ENCODE results near the gene MSMP.

The MSMP gene

DNA sequence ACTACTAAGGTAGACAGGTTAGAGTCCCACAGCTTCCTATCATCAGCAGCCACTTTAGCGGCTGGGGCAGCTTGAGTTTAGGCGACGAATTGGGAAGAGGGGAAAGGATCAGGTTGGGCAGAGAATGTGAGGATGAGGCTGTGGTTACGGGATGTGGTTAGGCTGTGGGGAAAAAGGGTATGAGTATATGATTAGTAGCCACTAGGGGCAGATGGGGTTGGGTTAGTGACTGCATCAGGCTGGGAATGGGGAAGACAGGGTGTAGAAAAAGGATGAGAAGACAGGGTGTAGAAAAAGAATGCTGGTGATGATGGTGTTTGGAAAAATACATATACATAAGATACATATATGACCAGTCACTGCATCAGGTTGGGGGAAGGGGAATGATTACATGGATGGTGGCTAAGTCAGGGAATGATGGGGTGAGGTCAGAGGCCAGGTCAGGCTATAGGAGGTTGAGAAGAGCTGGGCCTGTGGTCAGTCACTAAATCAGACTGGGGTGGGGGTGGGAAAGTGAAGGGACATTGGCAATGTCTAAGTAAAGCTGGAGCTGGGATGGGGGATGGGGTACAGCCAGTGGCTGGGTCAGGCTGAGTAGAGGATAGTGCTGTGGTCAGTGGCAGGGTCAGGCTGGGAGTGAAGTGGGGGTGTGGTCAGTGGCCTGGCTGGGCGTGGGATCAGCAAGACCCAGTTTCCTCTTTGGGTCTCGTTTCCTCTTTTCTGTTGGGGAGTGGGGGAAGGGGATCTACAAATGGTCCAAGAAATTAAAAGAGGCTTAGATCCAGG, 24.2 kb downstream of the MSMP start:
- Histone ChIP-seq H3K4me1 (ENCODE audit: control insufficient read depth, insufficient read depth, low read length) (peaks cover 71% of the 10 kb centered on the region), H3K36me3 (ENCODE audit: control insufficient read depth, insufficient read depth, low read length, severe bottlenecking) (peaks cover 15% of the 10 kb centered on the region), H3K9ac (ENCODE audit: low read length) (peak overlapping the region; percentile 99), H3K4me3 (ENCODE audit: low read length) (peak overlapping the region; percentile 97), H3K27me3 (replicated peaks; ENCODE audit: control insufficient read depth, insufficient read depth, low read length) (no peaks in the 10 kb centered on the region), H3K9me3 (ENCODE audit: control insufficient read depth, low read length) (no peaks in the 10 kb centered on the region)
- DNase-seq (ENCODE audit: low read depth), result peak; percentile 90

DNA sequence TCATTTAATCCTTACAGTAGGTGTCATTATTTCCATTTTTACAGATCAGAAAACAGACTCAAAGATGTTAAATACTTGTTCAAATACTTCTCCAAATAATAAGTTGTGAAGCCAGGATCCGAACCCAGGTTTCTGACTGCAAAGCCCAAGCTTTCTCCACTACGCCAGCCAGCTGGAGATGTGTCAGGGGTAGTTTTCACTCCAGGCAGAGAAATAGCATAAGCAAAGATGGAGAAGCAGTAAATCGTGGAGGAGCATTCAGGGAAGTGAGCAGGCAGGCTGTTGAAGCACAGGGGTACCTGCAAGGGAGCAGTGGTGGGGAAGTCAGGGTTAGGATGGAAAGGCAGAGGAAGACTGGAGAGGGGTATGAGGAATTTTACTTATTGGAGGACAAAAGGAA, 25.0 kb downstream of the MSMP start:
- Histone ChIP-seq H3K36me3 (ENCODE audit: control insufficient read depth, insufficient read depth, low read length, severe bottlenecking) (peaks cover 16% of the 10 kb centered on the region), H3K9me3 (ENCODE audit: control insufficient read depth, low read length) (no peaks in the 10 kb centered on the region), H3K9ac (ENCODE audit: low read length) (peak overlapping the region; percentile 99), H3K4me1 (ENCODE audit: control insufficient read depth, insufficient read depth, low read length) (peaks cover 66% of the 10 kb centered on the region), H3K4me3 (ENCODE audit: low read length) (peak overlapping the region; percentile 97), H3K27me3 (replicated peaks; ENCODE audit: control insufficient read depth, insufficient read depth, low read length) (no peaks in the 10 kb centered on the region)
- DNase-seq (ENCODE audit: low read depth), result no peak

GRCh38 chr9:35728041-35728971, 25.8 kb downstream of the MSMP start:
- Histone ChIP-seq H3K36me3 (ENCODE audit: control insufficient read depth, insufficient read depth, low read length, severe bottlenecking) (peaks cover 24% of the 10 kb centered on the region), H3K9me3 (ENCODE audit: control insufficient read depth, low read length) (no peaks in the 10 kb centered on the region), H3K4me1 (ENCODE audit: control insufficient read depth, insufficient read depth, low read length) (peaks cover 58% of the 10 kb centered on the region), H3K9ac (ENCODE audit: low read length) (peak overlapping the region; percentile 99), H3K4me3 (ENCODE audit: low read length) (peak overlapping the region; percentile 97), H3K27me3 (replicated peaks; ENCODE audit: control insufficient read depth, insufficient read depth, low read length) (no peaks in the 10 kb centered on the region)
- DNase-seq (ENCODE audit: low read depth), result peak; percentile 91

DNA sequence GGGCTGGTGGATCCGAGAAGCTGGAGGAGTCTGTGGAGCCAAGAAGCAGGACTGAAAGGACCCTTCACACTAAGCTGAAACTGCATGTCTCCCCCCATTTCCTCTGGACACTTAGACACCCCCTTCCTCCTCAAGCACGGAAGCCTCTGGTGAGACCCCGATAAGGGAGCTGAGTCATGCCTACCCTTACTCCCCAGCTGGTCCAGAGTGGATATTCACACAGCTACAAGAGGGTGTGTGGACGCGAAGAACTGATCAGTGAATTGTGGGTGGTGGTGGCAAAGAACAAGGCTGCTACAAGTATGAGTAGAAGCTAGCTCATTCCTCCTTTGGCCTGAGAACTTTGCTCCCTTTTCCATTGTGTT, 26.4 kb downstream of the MSMP start:
- Histone ChIP-seq H3K4me1 (ENCODE audit: control insufficient read depth, insufficient read depth, low read length) (peaks cover 52% of the 10 kb centered on the region), H3K9me3 (ENCODE audit: control insufficient read depth, low read length) (no peaks in the 10 kb centered on the region), H3K9ac (ENCODE audit: low read length) (peak overlapping the region; percentile 99), H3K27me3 (replicated peaks; ENCODE audit: control insufficient read depth, insufficient read depth, low read length) (no peaks in the 10 kb centered on the region), H3K4me3 (ENCODE audit: low read length) (peak overlapping the region; percentile 97), H3K36me3 (ENCODE audit: control insufficient read depth, insufficient read depth, low read length, severe bottlenecking) (peaks cover 31% of the 10 kb centered on the region)
- DNase-seq (ENCODE audit: low read depth), result no peak

DNA sequence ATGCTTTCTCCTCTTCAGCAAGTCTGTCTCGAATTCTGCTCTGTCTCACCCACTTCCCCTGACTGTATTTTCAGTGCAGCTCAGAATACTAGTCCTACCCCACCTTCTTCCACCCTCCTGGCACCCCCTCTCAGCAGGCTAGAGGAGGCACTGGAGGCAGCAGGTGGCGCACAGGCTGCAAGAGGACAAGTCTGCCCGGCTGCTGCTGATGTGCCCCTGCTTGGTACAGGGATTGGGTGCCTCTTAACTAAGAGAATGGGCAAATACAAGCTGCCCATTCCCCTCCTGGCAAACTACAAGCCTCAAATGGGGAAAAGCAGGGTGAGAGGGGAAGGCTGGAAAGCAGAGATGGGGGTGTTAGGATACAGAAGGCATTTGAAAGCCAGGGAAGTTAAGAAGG, 27.1 kb downstream of the MSMP start:
- Histone ChIP-seq H3K36me3 (ENCODE audit: control insufficient read depth, insufficient read depth, low read length, severe bottlenecking) (peaks cover 38% of the 10 kb centered on the region), H3K4me3 (ENCODE audit: low read length) (peak overlapping the region; percentile 97)
- peak; percentile 74 for DNase-seq (ENCODE audit: low read depth)

GRCh38 chr9:35725362-35725761, 28.7 kb downstream of the MSMP start:
- no peak for DNase-seq (ENCODE audit: low read depth)
- H3K9ac ChIP-seq (ENCODE audit: low read length), result no peak overlapping the region
- no peaks in the 10 kb centered on the region for H3K27me3 ChIP-seq (replicated peaks; ENCODE audit: control insufficient read depth, insufficient read depth, low read length)
- H3K4me3 ChIP-seq (ENCODE audit: low read length), result no peak overlapping the region
- no peaks in the 10 kb centered on the region for H3K9me3 ChIP-seq (ENCODE audit: control insufficient read depth, low read length)
- peaks cover 54% of the 10 kb centered on the region for H3K36me3 ChIP-seq (ENCODE audit: control insufficient read depth, insufficient read depth, low read length, severe bottlenecking)
- peaks cover 45% of the 10 kb centered on the region for H3K4me1 ChIP-seq (ENCODE audit: control insufficient read depth, insufficient read depth, low read length)

More for the DNA sequence above, 27.1 kb downstream of the MSMP start:
- Histone ChIP-seq H3K9me3 (ENCODE audit: control insufficient read depth, low read length) (no peaks in the 10 kb centered on the region), H3K9ac (ENCODE audit: low read length) (peak overlapping the region; percentile 99), H3K4me1 (ENCODE audit: control insufficient read depth, insufficient read depth, low read length) (peaks cover 52% of the 10 kb centered on the region), H3K27me3 (replicated peaks; ENCODE audit: control insufficient read depth, insufficient read depth, low read length) (no peaks in the 10 kb centered on the region)

DNA sequence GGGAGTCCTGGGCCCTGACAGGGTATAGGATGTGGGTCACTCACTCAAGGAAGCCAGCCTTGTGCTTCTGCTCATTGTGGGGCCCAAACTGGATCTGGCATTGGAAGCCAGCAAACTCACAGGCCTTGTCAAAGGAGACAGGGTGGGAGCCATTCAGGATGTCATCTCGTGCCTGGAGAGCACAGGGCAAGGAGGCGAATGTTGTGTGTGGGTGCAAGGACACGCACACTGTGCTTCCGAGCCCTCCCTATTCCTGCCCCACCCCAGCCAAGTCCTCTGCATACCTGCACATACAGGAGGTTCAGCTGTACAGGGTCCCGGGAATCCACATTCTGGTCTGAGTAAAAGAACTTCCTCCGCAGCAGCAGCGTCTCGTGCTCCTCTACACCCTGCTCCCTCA, 30.2 kb downstream of the MSMP start:
- Histone ChIP-seq H3K9me3 (ENCODE audit: control insufficient read depth, low read length) (no peaks in the 10 kb centered on the region), H3K4me3 (ENCODE audit: low read length) (no peak overlapping the region), H3K9ac (ENCODE audit: low read length) (peak overlapping the region; percentile 0), H3K4me1 (ENCODE audit: control insufficient read depth, insufficient read depth, low read length) (peaks cover 31% of the 10 kb centered on the region), H3K27me3 (replicated peaks; ENCODE audit: control insufficient read depth, insufficient read depth, low read length) (no peaks in the 10 kb centered on the region), H3K36me3 (ENCODE audit: control insufficient read depth, insufficient read depth, low read length, severe bottlenecking) (peaks cover 68% of the 10 kb centered on the region)
- DNase-seq (ENCODE audit: low read depth), result no peak

- Histone ChIP-seq H3K36me3 (ENCODE audit: control insufficient read depth, insufficient read depth, low read length, severe bottlenecking) (peaks cover 73% of the 10 kb centered on the region), H3K9me3 (ENCODE audit: control insufficient read depth, low read length) (no peaks in the 10 kb centered on the region), H3K4me1 (ENCODE audit: control insufficient read depth, insufficient read depth, low read length) (peaks cover 26% of the 10 kb centered on the region), H3K9ac (ENCODE audit: low read length) (no peak overlapping the region), H3K27me3 (replicated peaks; ENCODE audit: control insufficient read depth, insufficient read depth, low read length) (no peaks in the 10 kb centered on the region), H3K4me3 (ENCODE audit: low read length) (no peak overlapping the region)
- no peak for DNase-seq (ENCODE audit: low read depth)
These were observed 30.6 kb downstream of the MSMP start for GRCh38 chr9:35723426-35723825.

DNA sequence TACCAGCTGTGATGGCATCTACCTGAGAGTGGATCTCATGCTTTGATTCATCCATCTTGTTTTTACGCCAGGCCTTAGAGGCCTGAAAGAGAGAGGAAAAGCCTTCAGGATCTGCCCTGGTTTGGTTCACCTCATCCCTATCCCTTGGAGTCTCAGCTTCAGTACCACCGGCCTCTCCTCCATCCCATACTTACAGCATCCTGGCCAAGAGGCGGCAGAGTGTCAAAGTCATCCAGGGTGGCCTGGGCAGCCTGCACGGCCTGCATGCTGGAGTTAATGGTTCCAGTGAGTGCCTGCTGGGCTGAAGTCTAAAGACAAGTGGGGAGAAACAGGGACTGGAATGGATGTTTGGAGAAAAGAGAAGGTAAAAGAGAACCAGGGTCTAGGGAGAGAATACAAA, 34.5 kb downstream of the MSMP start:
- Histone ChIP-seq H3K4me1 (ENCODE audit: control insufficient read depth, insufficient read depth, low read length) (no peaks in the 10 kb centered on the region), H3K9ac (ENCODE audit: low read length) (no peak overlapping the region), H3K27me3 (replicated peaks; ENCODE audit: control insufficient read depth, insufficient read depth, low read length) (no peaks in the 10 kb centered on the region), H3K9me3 (ENCODE audit: control insufficient read depth, low read length) (no peaks in the 10 kb centered on the region), H3K36me3 (ENCODE audit: control insufficient read depth, insufficient read depth, low read length, severe bottlenecking) (peaks cover 100% of the 10 kb centered on the region), H3K4me3 (ENCODE audit: low read length) (no peak overlapping the region)
- no peak for DNase-seq (ENCODE audit: low read depth)

- Histone ChIP-seq H3K9me3 (ENCODE audit: control insufficient read depth, low read length) (no peaks in the 10 kb centered on the region), H3K36me3 (ENCODE audit: control insufficient read depth, insufficient read depth, low read length, severe bottlenecking) (peaks cover 100% of the 10 kb centered on the region), H3K9ac (ENCODE audit: low read length) (peak overlapping the region; percentile 8), H3K4me3 (ENCODE audit: low read length) (no peak overlapping the region), H3K27me3 (replicated peaks; ENCODE audit: control insufficient read depth, insufficient read depth, low read length) (no peaks in the 10 kb centered on the region), H3K4me1 (ENCODE audit: control insufficient read depth, insufficient read depth, low read length) (no peaks in the 10 kb centered on the region)
- DNase-seq (ENCODE audit: low read depth), result no peak
These were observed 35.2 kb downstream of the MSMP start for GRCh38 chr9:35718721-35719511.
